CD4-positive, alpha-beta T cell treated with Interleukin-15 for 4 hours (primary cell): Measurements from ENCODE around the gene ITPR3.

Source experiments
- DNase-seq: peaks from one replicate; pipeline ENCODE4 v3.0.0-alpha.2; 2020; ENCODE audit warnings: low spot score

The ITPR3 gene

GRCh38 chr6:33700391-33701050 is 79.4 kb downstream of the ITPR3 start:
- peak; percentile 71 for DNase-seq

GRCh38 chr6:33702345-33702977 is 81.3 kb downstream of the ITPR3 start:
- DNase-seq, result peak; percentile 32

GRCh38 chr6:33704215-33705066 is 83.3 kb downstream of the ITPR3 start:
- DNase-seq, result no peak

- DNase-seq, result no peak
These were observed 84.3 kb downstream of the ITPR3 start for GRCh38 chr6:33705268-33705885.

- DNase-seq, result no peak
These were observed 85.0 kb downstream of the ITPR3 start for GRCh38 chr6:33705955-33706725.

- no peak for DNase-seq
These were observed 86.6 kb downstream of the ITPR3 start for GRCh38 chr6:33707771-33708170.

GRCh38 chr6:33708516-33709204 is 87.5 kb downstream of the ITPR3 start:
- DNase-seq, result no peak

GRCh38 chr6:33709605-33710295 is 88.6 kb downstream of the ITPR3 start:
- DNase-seq, result no peak

- peak; percentile 7 for DNase-seq
These were observed 89.4 kb downstream of the ITPR3 start for GRCh38 chr6:33710296-33711121.

- DNase-seq, result peak; percentile 96
These were observed 90.3 kb downstream of the ITPR3 start, which contains the start of gene UQCC2 for GRCh38 chr6:33711140-33712129. Gene UQCC2 (minus strand): TSS chr6:33711700. CDS start chr6:33711686, 14 bp downstream.

- DNase-seq, result no peak
These were observed 91.8 kb downstream of the ITPR3 start for GRCh38 chr6:33712914-33713313.

- no peak for DNase-seq
These were observed 92.7 kb downstream of the ITPR3 start for GRCh38 chr6:33713786-33714185.

GRCh38 chr6:33714385-33715040 is 93.4 kb downstream of the ITPR3 start:
- no peak for DNase-seq

- no peak for DNase-seq
These were observed 95.3 kb downstream of the ITPR3 start for GRCh38 chr6:33716379-33716778.

GRCh38 chr6:33716890-33717632 is 95.9 kb downstream of the ITPR3 start:
- DNase-seq, result no peak

- no peak for DNase-seq
These were observed 96.9 kb downstream of the ITPR3 start for GRCh38 chr6:33717934-33718455.

GRCh38 chr6:33718713-33719112 is 97.6 kb downstream of the ITPR3 start:
- DNase-seq, result no peak
